Caki2 (cell line): ENCODE results near the gene GNAT1. TPM values are rescaled to one million over a fixed set of nuclear protein-coding genes. Genes with fewer than 3 reads are reported as not detected.

Source experiments
- DNase-seq: peaks from one replicate; pipeline ENCODE4 v3.0.0-alpha.2; 2015; ENCODE audit warnings: low read depth
- in situ Hi-C: cut with HindIII; loops from 2 replicates; pipeline ENCODE4 v1.10.0; 2016; ENCODE audit warnings: low sequenced_read_pairs, low pct_unique_long_range_greater_than_20kb, mixed read lengths
- total RNA-seq: library from RNA; depleted of rRNA; stranded (reverse); fragments of >200 nt; shearing (Covaris generic); gene quantifications from 2 replicates; pipeline ENCODE4 v1.2.3, GENCODE V29; 2014; ENCODE audit warnings: low replicate concordance

Gene GNAT1
- total RNA-seq, 1 experiment from 2014 or later: not detected

GRCh38 chr3:50172626-50173220 is 18.7 kb upstream of the GNAT1 start:
- in situ Hi-C loops: no loop called here
- no peak for DNase-seq

GRCh38 chr3:50173685-50174516 is 17.5 kb upstream of the GNAT1 start:
- no peak for DNase-seq
- in situ Hi-C loops: no loop called here

DNA sequence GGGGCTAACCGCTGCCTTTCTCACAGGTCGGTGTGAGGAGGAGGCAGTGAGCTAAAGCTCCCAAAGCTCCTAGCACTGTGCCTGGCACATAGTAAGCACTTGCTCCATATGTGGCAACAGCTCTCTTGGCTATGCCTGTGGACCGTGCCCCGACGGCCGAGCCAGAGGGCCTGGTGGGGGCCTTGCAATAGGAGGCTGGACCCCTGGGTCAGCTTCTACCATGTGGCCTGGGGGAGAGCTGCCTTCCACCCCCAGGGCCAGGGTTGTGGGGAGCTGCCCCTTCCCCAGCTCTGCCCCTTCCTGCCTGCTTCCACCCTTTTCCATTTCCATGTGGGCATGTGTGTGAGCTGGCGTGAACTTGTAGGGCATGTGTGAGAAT is 16.9 kb upstream of the GNAT1 start:
- DNase-seq: no peak
- in situ Hi-C loops: no loop called here

GRCh38 chr3:50174947-50175524 is 16.4 kb upstream of the GNAT1 start:
- in situ Hi-C loops: no loop called here
- no peak for DNase-seq

DNA sequence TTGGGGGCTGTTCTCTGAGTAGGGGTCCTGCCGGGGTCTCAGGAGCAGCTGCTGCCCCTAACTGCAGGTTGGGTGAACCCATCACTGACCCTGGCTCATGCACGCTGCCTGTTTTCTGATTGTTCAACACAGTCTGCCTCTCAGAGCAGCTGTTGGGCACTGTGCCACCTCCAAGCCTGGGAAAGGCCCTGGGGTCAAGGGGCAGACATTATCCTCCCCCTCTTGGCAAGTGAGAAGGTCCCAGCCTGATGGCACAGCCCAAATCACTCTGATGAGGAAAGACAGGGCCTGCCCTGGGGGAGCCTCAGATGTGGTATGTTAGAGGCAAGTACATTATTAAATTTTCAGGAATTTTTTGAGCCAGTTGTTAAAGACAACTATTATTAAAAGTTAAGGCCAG is 14.1 kb upstream of the GNAT1 start:
- DNase-seq: no peak
- in situ Hi-C loops: no loop called here

DNA sequence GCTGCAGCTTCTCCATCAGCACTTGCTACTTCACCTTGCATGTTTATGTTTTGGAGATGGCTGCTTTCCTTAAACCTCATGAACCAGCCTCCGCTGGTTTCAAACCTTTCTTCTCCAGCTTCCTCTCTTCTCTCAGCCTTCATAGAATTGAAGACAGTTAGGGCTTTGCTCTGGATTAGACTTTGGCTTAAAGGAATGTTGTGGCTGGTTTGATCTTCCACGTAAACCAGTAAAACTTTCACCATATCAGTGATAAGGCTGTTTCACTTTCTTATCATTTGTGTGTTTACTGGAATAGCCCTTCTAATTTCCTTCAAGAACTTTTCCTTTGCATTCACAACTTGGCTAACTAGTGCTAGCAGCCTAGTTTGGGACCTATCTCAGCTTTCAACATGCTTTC is 11.7 kb upstream of the GNAT1 start:
- in situ Hi-C loops: no loop called here
- DNase-seq: no peak

DNA sequence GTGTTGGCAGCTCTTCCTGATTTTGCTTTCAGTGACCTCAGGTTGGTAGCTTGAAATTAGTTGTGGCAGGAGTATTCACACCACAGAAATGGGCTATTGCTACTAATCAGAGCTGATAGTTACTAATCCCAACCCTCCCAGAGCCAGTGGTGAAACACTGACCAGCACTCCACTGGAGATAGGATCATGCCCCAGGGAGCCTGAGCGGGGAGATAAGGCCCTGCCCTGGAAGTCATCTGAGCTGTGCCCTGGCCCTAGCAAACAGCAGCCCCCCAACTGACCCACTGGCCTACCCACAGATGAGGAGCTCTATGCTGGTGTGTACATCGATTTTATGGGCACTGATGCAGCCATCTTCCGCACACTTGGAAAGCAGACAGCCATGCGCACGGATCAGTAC is 9.4 kb upstream of the GNAT1 start:
- in situ Hi-C loops: no loop called here
- no peak for DNase-seq

DNA sequence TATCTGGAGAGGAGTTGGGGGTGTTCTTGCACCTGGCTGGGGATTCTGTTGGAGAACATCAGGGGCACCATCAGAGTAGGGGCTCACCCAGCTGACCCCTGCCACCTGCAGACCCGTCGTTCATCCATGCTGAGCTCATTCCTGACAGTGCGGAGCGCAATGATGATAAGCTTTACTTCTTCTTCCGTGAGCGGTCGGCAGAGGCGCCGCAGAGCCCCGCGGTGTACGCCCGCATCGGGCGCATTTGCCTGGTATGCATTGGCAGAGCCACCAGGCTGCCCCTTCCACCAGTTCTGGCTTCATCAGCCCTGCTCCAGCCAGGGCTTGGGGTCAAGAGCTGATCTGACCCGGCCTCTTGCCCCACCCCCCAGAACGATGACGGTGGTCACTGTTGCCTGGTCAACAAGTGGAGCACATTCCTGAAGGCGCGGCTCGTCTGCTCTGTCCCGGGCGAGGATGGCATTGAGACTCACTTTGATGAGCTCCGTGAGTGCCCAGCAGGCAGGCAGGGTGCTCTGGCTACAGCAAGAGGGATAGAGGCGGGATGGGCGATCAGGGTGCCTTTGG is 8.8 kb upstream of the GNAT1 start:
- DNase-seq: no peak
- in situ Hi-C loops: no loop called here

- no peak for DNase-seq
- in situ Hi-C loops: no loop called here
Measured at GRCh38 chr3:50183755-50184154, 7.7 kb upstream of the GNAT1 start.

- DNase-seq: no peak
- in situ Hi-C loops: no loop called here
Measured at GRCh38 chr3:50184242-50184978, 7.0 kb upstream of the GNAT1 start.

GRCh38 chr3:50185230-50185629 is 6.2 kb upstream of the GNAT1 start:
- DNase-seq: no peak
- in situ Hi-C loops: no loop called here

- in situ Hi-C loops: no loop called here
- DNase-seq: no peak
Measured at GRCh38 chr3:50186096-50186495, 5.3 kb upstream of the GNAT1 start.

GRCh38 chr3:50187750-50188149 is 3.7 kb upstream of the GNAT1 start:
- DNase-seq: no peak
- in situ Hi-C loops: no loop called here

- peak; percentile 58 for DNase-seq
- in situ Hi-C loops: no loop called here
Measured at GRCh38 chr3:50189274-50189673, 2.1 kb upstream of the GNAT1 start.

DNA sequence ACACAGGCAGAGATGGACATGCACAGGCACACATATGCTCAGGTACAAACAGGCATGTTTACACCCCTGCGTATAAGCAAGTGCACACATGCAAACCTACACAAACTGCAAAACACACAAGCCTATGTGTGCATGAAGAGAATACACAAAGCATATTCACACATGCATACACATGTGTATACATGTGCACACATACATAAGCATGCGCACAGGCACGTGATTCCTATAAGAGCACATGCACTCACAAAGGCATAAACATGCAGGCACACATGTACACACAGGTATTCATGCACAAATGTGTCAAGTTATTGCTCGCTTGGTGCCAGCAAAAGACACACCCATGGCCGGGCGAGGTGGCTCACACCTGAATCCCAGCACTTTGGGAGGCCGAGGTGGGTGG is 1.4 kb upstream of the GNAT1 start:
- in situ Hi-C loops: no loop called here
- no peak for DNase-seq

DNA sequence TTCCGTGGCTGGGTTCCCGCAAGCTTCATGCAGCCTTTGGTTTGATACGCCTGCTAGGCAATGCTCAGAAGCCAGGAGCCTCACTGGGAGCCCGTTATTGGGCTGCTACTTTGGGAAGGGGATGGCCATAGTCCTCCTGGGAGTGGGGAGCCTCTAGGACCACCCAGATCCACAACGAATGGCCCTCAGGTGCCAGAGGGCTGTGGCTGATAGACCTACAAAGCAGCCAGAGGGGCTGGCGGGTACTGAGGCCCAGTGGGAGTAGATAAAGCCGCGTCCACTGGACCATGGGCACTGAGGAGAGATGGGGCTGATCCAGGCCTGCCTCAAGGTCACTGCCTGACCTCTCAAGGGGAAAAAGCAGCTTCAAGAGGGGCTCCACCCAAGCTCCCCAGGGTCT is 714 bp downstream of the GNAT1 start:
- DNase-seq: no peak
- in situ Hi-C loops: no loop called here

- in situ Hi-C loops: no loop called here
- DNase-seq: peak; percentile 36
Measured at GRCh38 chr3:50192689-50193141, 1.3 kb downstream of the GNAT1 start.

DNA sequence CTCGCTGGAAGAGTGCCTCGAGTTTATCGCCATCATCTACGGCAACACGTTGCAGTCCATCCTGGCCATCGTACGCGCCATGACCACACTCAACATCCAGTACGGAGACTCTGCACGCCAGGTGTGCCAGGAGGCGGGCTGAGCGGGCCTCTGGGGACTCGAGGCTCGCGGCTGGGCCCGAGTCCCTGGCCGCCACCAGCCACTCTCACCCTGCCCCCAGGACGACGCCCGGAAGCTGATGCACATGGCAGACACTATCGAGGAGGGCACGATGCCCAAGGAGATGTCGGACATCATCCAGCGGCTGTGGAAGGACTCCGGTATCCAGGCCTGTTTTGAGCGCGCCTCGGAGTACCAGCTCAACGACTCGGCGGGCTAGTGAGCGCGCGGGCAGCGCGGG is 1.9 kb downstream of the GNAT1 start:
- in situ Hi-C loops: no loop called here
- no peak for DNase-seq

- in situ Hi-C loops: no loop called here
- no peak for DNase-seq
Measured at GRCh38 chr3:50193746-50194127, 2.3 kb downstream of the GNAT1 start.
